ENCODE results near the gene KLF11. TPM values are rescaled to one million over a fixed set of nuclear protein-coding genes. Genes with fewer than 3 reads are reported as not detected.

KLF11 gene
- total and polyA plus RNA-seq, 2 of the 8 experiments (the other 6 are each of a cell fraction or from before 2014, with no cell fraction given): 6.4 to 10.1 TPM

DNA sequence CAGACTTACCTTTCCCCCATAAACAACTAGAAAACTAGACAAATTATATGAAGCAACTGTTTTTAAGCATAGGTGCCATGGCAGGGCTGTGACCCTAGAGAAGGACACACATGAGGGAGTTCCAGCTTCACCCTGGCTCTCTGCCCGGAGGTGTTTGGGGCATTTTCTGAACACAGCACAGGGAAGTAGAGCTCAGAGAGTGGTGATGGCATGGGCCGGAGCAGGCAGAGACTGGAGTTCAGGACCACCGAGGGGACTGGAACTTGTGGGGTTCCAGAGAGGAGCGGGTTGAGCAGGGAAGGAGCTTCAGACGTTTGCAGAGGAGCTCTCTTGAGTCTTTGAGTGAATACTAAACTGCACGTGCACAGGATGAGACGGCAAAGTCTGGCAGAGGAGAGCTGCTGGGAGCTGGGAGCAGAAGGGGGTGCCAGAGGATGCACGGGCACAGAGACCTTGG lies 26.5 kb upstream of the KLF11 start:
- no peak overlapping the region for H2BK12ac ChIP-seq (ENCODE audit: low read depth, low read length)
- no peak overlapping the region for H2BK5ac ChIP-seq (ENCODE audit: low read depth, low read length)
- no peak overlapping the region for H2BK15ac ChIP-seq (ENCODE audit: low read length)
- ChIA-PET CTCF (ENCODE audit: partially characterized antibody) (interaction anchor here (0.6 to 3.2 kb wide), 7 partner anchors 9 to 405 kb away, joined by 3 to 12 read pairs (median 4); no protein-coding TSS in a partner anchor), POLR2A (ENCODE audit: partially characterized antibody) (interaction anchor here (1.2 kb wide), 2 partner anchors 12 to 26 kb away, joined by 4 read pairs; partner anchors contain the start of gene KLF11)
- no peak overlapping the region for H3K27ac ChIP-seq (ENCODE audit: low read depth, low read length)
- no peak overlapping the region for H2AFZ ChIP-seq (ENCODE audit: low read length)
- no peak overlapping the region for H4K5ac ChIP-seq (ENCODE audit: insufficient read length, low read depth, low read length)
- H3K9me3 ChIP-seq (ENCODE audit: insufficient read depth in 2 of 2, low read depth in 1 of 2, low read length in 1 of 2): no peaks in the 10 kb centered on the region; a peak in 1 of 4 replicates
- H3K79me1 ChIP-seq (ENCODE audit: low read depth, low read length): no peaks in the 10 kb centered on the region
- DNase-seq (ENCODE audit: low read depth in 1 of 2, low spot score in 2 of 2) (no peak), FAIRE-seq (no peak)
- no peak overlapping the region for H3K4me2 ChIP-seq (ENCODE audit: insufficient read depth in 1 of 2, low read depth in 2 of 2, low read length in 2 of 2)
- H4K91ac ChIP-seq (replicated peaks; ENCODE audit: insufficient read length, low read length): no peak overlapping the region
- no peak overlapping the region for H3K4ac ChIP-seq (replicated peaks; ENCODE audit: insufficient read length, low read depth, low read length)
- H2BK20ac ChIP-seq (ENCODE audit: low read length): no peak overlapping the region
- no peak overlapping the region for H3K9ac ChIP-seq (replicated peaks in 1 of 4; ENCODE audit: extremely low read depth in 1 of 4, low read depth in 3 of 4, low read length in 3 of 4)
- peaks cover 0 to 2% of the 10 kb centered on the region in 2 experiments for H4K20me1 ChIP-seq (replicated peaks in 1 of 2; ENCODE audit: control insufficient read depth in 1 of 2, insufficient read depth in 2 of 2, low read length in 2 of 2)
- no peak overlapping the region for H3K14ac ChIP-seq (ENCODE audit: insufficient read length)
- no peaks in the 10 kb centered on the region for H3K4me1 ChIP-seq (replicated peaks in 1 of 4; ENCODE audit: control insufficient read depth in 3 of 4, insufficient read depth in 4 of 4, low read length in 3 of 4)
- no peak overlapping the region for H3K4me3 ChIP-seq (ENCODE audit: extremely low read depth in 1 of 4, insufficient read depth in 2 of 4, low read depth in 3 of 4, low read length in 4 of 4)
- H2BK120ac ChIP-seq (replicated peaks; ENCODE audit: low read depth, low read length): no peak overlapping the region
- H3K23me2 ChIP-seq (ENCODE audit: low read depth, low read length): peaks cover 3% of the 10 kb centered on the region; the same call in 1 of the 2 replicates
- no peak overlapping the region for H3K18ac ChIP-seq (ENCODE audit: extremely low read depth, low read length)
- H2AK5ac ChIP-seq (ENCODE audit: low read depth, low read length): no peak overlapping the region
- no peaks in the 10 kb centered on the region for H3K79me2 ChIP-seq (ENCODE audit: control insufficient read depth in 1 of 2, insufficient read depth in 2 of 2, low read length in 2 of 2)
- WGBS, 2 experiments (ENCODE audit: extremely low coverage in 1 of 2, insufficient coverage in 1 of 2, insufficient read length in 1 of 2, insufficient replicate concordance in 2 of 2, low coverage in 1 of 2, low lambda C conversion rate in 2 of 2, missing lambda C conversion rate in 1 of 2): 85% methylated on average over 8 of the region's 8 CpGs; no CpG with 5 or more reads in 1 of the 2 experiments
- H3K23ac ChIP-seq (ENCODE audit: insufficient read length): no peak overlapping the region
- no peak overlapping the region for H3K56ac ChIP-seq (replicated peaks; ENCODE audit: insufficient read length, low read depth, low read length)
- no peaks in the 10 kb centered on the region for H3K27me3 ChIP-seq (replicated peaks in 1 of 4; ENCODE audit: control insufficient read depth in 3 of 4, extremely low read depth in 1 of 4, insufficient read depth in 3 of 4, low read length in 3 of 4)
- H4K8ac ChIP-seq (ENCODE audit: extremely low read depth, insufficient read depth, low read length): no peak overlapping the region
- no peaks in the 10 kb centered on the region for H3K36me3 ChIP-seq (ENCODE audit: control insufficient read depth in 2 of 4, insufficient read depth in 4 of 4, low read length in 3 of 4)
- TF ChIP-seq GTF2F1 (IDR thresholded peaks at IDR 0.05; ENCODE audit: borderline replicate concordance, low read depth, low read length) (no peak), TCF12 (IDR thresholded peaks at IDR 0.05; ENCODE audit: low read depth, low read length) (no peak), SIRT6 (IDR thresholded peaks at IDR 0.05; ENCODE audit: low read length) (no peak), FOSL1 (IDR thresholded peaks at IDR 0.05; ENCODE audit: insufficient read depth, low read depth, low read length) (no peak), CTBP2 (IDR thresholded peaks at IDR 0.05; ENCODE audit: borderline replicate concordance, insufficient read depth, insufficient read length, low read length) (no peak), TBP (IDR thresholded peaks at IDR 0.05; ENCODE audit: low read depth, low read length) (no peak), RNF2 (IDR thresholded peaks at IDR 0.05; ENCODE audit: borderline replicate concordance, low read depth, low read length, missing control alignments, poor library complexity, severe bottlenecking) (no peak), CREB1 (IDR thresholded peaks at IDR 0.05) (no peak), JUN (IDR thresholded peaks at IDR 0.05; ENCODE audit: low read depth, low read length) (no peak), POLR2AphosphoS5 (IDR thresholded peaks at IDR 0.05; ENCODE audit: low read depth, low read length) (no peak), YY1 (IDR thresholded peaks at IDR 0.05; ENCODE audit: low read depth, low read length) (no peak), KDM1A (IDR thresholded peaks at IDR 0.05; ENCODE audit: borderline replicate concordance, low read length) (no peak), ASH2L (IDR thresholded peaks at IDR 0.05; ENCODE audit: low read length) (no peak), SRF (IDR thresholded peaks at IDR 0.05; ENCODE audit: low read depth, low read length) (no peak)
